Measurements from ENCODE around the gene LHFPL6. TPM values are rescaled to one million over a fixed set of nuclear protein-coding genes. Genes with fewer than 3 reads are reported as not detected.

LHFPL6 gene
- total RNA-seq, 2 experiments from 2014 or later: 0.14 TPM; not detected in 1

DNA sequence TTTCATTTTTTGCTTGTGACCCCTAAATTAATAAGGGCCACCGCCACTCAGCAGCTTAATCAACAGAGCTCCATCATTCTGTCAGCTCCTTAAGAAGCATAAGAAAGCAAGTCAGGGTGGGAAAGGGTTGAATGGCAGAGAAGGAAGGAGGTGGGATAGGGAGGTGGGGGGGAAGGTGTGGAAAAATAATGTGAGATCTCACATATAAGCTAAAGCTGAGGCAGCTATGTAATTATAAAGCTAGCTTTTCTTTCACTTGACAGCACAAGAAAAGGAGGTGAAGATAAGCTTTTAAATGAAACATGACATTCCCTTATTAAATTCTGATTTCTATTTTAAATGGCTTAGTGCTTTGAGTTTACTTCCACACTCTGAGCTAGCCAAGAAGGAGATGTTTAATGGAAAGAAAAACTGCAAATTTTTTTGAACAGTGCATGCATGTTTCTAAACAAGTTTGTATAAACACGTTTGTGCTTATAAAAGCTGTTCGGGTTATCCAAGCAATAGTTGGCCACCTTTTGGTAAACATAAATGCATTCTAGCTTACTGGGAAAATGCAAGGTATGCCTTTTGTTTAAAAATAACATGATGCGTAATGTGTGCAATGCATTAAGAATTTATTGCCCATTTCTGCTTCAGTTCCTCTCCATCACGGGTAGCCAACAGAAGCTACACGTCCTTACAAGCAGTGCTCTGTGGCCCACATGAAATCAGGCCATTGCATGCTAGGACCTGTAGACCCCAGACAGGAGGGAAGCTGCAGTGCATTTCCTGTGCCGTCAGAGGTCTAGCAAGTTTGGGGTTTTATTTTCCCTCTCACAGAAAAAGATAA, 96.2 kb downstream of the LHFPL6 start:
- peaks cover 8% of the 10 kb centered on the region for H3K27me3 Mint-ChIP-seq
- no peak overlapping the region for H3K27ac Mint-ChIP-seq
- POLR2A ChIA-PET: no interaction called here
- no peaks in the 10 kb centered on the region for H3K9me3 Mint-ChIP-seq
- DNase-seq: no peak
- no peaks in the 10 kb centered on the region for H3K36me3 Mint-ChIP-seq
- no peaks in the 10 kb centered on the region for H3K4me1 Mint-ChIP-seq
- no peak for ATAC-seq (ENCODE audit: low read depth)
- H3K4me3 Mint-ChIP-seq: no peak overlapping the region

- Mint-ChIP-seq H3K4me3 (no peak overlapping the region), H3K9me3 (no peaks in the 10 kb centered on the region), H3K4me1 (no peaks in the 10 kb centered on the region), H3K36me3 (no peaks in the 10 kb centered on the region), H3K27me3 (peaks cover 8% of the 10 kb centered on the region), H3K27ac (no peak overlapping the region)
- POLR2A ChIA-PET: no interaction called here
- no peak for DNase-seq
- ATAC-seq (ENCODE audit: low read depth): no peak
Observed at GRCh38 chr13:39505151-39505550, 97.8 kb downstream of the LHFPL6 start.

DNA sequence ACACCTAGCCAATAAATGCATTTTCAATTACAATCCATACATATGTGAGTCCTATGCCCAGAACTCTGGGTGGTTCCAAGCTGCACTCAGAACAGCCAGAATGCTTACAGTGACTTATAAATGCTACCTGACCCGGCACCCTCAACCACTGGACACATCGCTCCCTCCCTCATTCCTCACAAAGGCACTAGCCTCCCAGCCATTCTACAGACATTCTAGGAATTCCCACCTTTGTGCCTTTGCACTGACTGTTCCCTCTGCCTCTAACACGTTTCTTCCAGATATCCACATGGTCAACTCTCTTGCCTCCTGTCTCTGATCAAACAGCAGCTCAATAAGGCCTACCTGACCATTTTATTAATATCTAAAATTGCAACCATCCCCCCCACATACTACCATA, 99.9 kb downstream of the LHFPL6 start:
- ATAC-seq (ENCODE audit: low read depth): no peak
- Mint-ChIP-seq H3K36me3 (no peaks in the 10 kb centered on the region), H3K4me1 (no peaks in the 10 kb centered on the region), H3K27me3 (peaks cover 10% of the 10 kb centered on the region), H3K4me3 (no peak overlapping the region), H3K27ac (no peak overlapping the region), H3K9me3 (no peaks in the 10 kb centered on the region)
- DNase-seq: no peak
- POLR2A ChIA-PET: no interaction called here

DNA sequence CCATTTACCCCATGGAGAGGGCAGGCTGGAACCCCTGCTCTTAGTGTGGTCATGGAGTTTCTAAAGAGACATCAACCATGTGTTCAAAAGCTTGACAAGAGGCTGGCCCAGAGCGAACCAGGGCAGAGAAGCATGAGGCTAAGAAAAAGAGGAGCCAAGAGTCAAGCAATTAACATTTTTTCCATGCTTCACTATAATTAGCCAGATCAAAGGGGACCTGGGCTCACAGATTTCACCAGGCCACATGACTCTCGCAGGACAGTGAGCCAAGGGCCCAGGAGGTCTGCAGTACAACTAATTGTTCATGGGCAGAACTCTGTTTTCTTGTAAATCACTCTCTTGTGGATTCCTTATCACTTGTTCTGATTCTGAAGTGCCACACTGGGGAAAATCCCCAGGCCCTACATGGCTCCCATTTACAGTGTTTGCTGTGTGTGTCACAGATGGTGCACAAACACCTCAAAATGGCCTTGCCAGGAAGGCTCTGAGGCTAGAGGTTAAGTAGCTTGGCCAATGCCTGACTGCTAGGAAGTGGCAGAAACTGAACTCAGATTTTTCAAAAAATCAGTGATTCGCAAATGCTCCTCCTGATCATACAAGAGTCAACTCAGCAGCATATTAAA, 101.2 kb downstream of the LHFPL6 start:
- Mint-ChIP-seq H3K27ac (no peak overlapping the region), H3K9me3 (no peaks in the 10 kb centered on the region), H3K4me1 (no peaks in the 10 kb centered on the region), H3K4me3 (no peak overlapping the region), H3K36me3 (no peaks in the 10 kb centered on the region), H3K27me3 (peaks cover 10% of the 10 kb centered on the region)
- DNase-seq (no peak), ATAC-seq (ENCODE audit: low read depth) (no peak)
- POLR2A ChIA-PET: no interaction called here

- DNase-seq (no peak), ATAC-seq (ENCODE audit: low read depth) (no peak)
- H3K27ac Mint-ChIP-seq: no peak overlapping the region
- POLR2A ChIA-PET: no interaction called here
- H3K9me3 Mint-ChIP-seq: no peaks in the 10 kb centered on the region
- H3K36me3 Mint-ChIP-seq: no peaks in the 10 kb centered on the region
- H3K4me3 Mint-ChIP-seq: no peak overlapping the region
- no peaks in the 10 kb centered on the region for H3K4me1 Mint-ChIP-seq
- H3K27me3 Mint-ChIP-seq: peaks cover 5% of the 10 kb centered on the region
Observed at GRCh38 chr13:39499604-39500003, 103.4 kb downstream of the LHFPL6 start.

DNA sequence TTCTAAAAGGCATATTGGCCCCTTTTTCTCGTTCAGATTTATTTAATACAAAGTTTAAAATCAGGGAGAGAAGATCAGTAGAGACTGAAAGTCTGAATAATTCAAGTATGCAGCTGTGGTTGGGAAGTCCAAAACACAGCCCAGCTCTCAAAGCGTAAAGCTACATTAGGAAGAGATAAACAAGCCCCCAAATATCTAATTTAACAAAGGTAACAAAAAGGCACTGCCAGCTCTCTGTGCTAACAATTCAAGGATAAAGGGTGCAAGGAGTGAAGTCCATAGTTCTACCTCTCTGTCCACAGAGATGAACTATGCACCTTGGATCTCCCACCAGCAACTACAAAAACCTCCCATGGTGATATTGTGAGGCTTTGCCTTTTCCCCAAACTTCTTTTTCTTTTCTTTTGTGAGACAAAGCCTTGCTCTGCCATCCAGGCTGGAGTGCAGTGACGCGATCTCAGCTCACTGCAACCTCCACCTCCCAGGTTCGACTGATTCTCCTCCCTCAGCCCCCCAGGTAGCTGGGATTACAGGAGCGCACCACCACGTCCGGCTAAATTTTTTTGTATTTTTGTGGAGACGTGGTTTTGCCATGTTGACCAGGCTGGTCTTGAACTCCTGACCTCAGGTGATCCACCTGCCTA, 104.4 kb downstream of the LHFPL6 start:
- no peaks in the 10 kb centered on the region for H3K36me3 Mint-ChIP-seq
- H3K27ac Mint-ChIP-seq: no peak overlapping the region
- DNase-seq (no peak), ATAC-seq (ENCODE audit: low read depth) (no peak)
- no peak overlapping the region for H3K4me3 Mint-ChIP-seq
- peaks cover 5% of the 10 kb centered on the region for H3K27me3 Mint-ChIP-seq
- H3K9me3 Mint-ChIP-seq: no peaks in the 10 kb centered on the region
- no peaks in the 10 kb centered on the region for H3K4me1 Mint-ChIP-seq
- POLR2A ChIA-PET: no interaction called here

- Mint-ChIP-seq H3K9me3 (no peaks in the 10 kb centered on the region), H3K36me3 (no peaks in the 10 kb centered on the region), H3K4me3 (no peak overlapping the region), H3K27me3 (peaks cover 2% of the 10 kb centered on the region), H3K4me1 (no peaks in the 10 kb centered on the region), H3K27ac (no peak overlapping the region)
- no peak for DNase-seq
- ATAC-seq (ENCODE audit: low read depth): no peak
- POLR2A ChIA-PET: no interaction called here
Observed at GRCh38 chr13:39496506-39496905, 106.5 kb downstream of the LHFPL6 start.

DNA sequence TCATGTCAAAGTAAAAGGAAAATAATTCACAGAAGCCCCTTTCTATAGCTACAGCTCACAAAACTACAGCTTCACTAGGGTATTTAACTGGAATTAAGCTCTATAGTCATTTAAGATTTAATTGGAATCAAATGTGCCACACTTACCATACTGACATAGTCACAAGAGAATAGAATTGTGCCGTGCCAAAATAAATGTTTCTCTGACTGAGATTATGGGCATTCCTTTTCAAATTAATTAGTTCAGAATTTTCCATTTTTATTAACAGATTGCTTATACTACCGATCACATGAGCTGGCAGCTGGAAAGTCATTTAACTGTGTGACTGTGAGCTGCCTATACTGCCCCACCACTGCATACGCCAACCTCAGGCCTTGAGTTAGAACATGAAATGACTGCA, 108.4 kb downstream of the LHFPL6 start:
- H3K4me3 Mint-ChIP-seq: no peak overlapping the region
- no peak overlapping the region for H3K27ac Mint-ChIP-seq
- POLR2A ChIA-PET: no interaction called here
- ATAC-seq (ENCODE audit: low read depth) (no peak), DNase-seq (no peak)
- no peaks in the 10 kb centered on the region for H3K4me1 Mint-ChIP-seq
- no peaks in the 10 kb centered on the region for H3K36me3 Mint-ChIP-seq
- no peaks in the 10 kb centered on the region for H3K9me3 Mint-ChIP-seq
- peaks cover 6% of the 10 kb centered on the region for H3K27me3 Mint-ChIP-seq

GRCh38 chr13:39494006-39494405, 109.0 kb downstream of the LHFPL6 start:
- no peak overlapping the region for H3K27ac Mint-ChIP-seq
- no peak overlapping the region for H3K4me3 Mint-ChIP-seq
- POLR2A ChIA-PET: no interaction called here
- H3K27me3 Mint-ChIP-seq: peaks cover 4% of the 10 kb centered on the region
- no peaks in the 10 kb centered on the region for H3K36me3 Mint-ChIP-seq
- H3K9me3 Mint-ChIP-seq: no peaks in the 10 kb centered on the region
- H3K4me1 Mint-ChIP-seq: no peaks in the 10 kb centered on the region
- ATAC-seq (ENCODE audit: low read depth) (no peak), DNase-seq (no peak)

DNA sequence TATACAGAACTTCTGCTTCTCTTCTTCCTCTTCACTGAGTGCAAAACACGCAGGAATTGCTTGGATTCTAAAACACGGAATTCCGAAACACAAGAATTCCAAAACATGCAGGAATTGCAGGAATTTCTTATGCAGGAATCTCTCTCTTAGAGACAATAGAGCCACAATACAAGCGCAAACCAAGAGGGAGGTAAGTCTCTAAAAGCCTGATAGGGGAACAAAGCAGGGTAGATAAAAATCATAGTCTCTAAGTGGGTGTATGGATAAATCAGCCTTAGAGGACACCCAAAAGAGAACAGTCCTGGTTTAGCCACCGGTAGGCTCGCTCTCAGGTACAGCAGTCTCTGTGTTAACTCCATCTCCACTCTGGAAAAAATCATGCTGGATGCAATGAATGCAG, 112.9 kb downstream of the LHFPL6 start:
- H3K9me3 Mint-ChIP-seq: no peaks in the 10 kb centered on the region
- H3K4me3 Mint-ChIP-seq: no peak overlapping the region
- DNase-seq (no peak), ATAC-seq (ENCODE audit: low read depth) (no peak)
- no peak overlapping the region for H3K27ac Mint-ChIP-seq
- no peaks in the 10 kb centered on the region for H3K4me1 Mint-ChIP-seq
- POLR2A ChIA-PET: no interaction called here
- peaks cover 4% of the 10 kb centered on the region for H3K27me3 Mint-ChIP-seq
- H3K36me3 Mint-ChIP-seq: no peaks in the 10 kb centered on the region

- H3K27me3 Mint-ChIP-seq: peaks cover 5% of the 10 kb centered on the region
- POLR2A ChIA-PET: no interaction called here
- DNase-seq (no peak), ATAC-seq (ENCODE audit: low read depth) (no peak)
- H3K4me1 Mint-ChIP-seq: no peaks in the 10 kb centered on the region
- H3K36me3 Mint-ChIP-seq: no peaks in the 10 kb centered on the region
- no peak overlapping the region for H3K4me3 Mint-ChIP-seq
- no peak overlapping the region for H3K27ac Mint-ChIP-seq
- no peaks in the 10 kb centered on the region for H3K9me3 Mint-ChIP-seq
Observed at GRCh38 chr13:39486758-39487157, 116.2 kb downstream of the LHFPL6 start.

- Mint-ChIP-seq H3K4me3 (no peak overlapping the region), H3K9me3 (no peaks in the 10 kb centered on the region), H3K27me3 (peaks cover 2% of the 10 kb centered on the region), H3K27ac (no peak overlapping the region), H3K4me1 (no peaks in the 10 kb centered on the region), H3K36me3 (no peaks in the 10 kb centered on the region)
- POLR2A ChIA-PET: no interaction called here
- no peak for ATAC-seq (ENCODE audit: low read depth)
- no peak for DNase-seq
Observed at GRCh38 chr13:39485314-39485700, 117.7 kb downstream of the LHFPL6 start.

GRCh38 chr13:39484506-39485313, 118.3 kb downstream of the LHFPL6 start:
- Mint-ChIP-seq H3K27me3 (peaks cover 2% of the 10 kb centered on the region), H3K27ac (no peak overlapping the region), H3K36me3 (no peaks in the 10 kb centered on the region), H3K4me3 (no peak overlapping the region), H3K4me1 (no peaks in the 10 kb centered on the region), H3K9me3 (no peaks in the 10 kb centered on the region)
- POLR2A ChIA-PET: no interaction called here
- DNase-seq (no peak), ATAC-seq (ENCODE audit: low read depth) (no peak)
